Effector memory CD8-positive, alpha-beta T cell (primary cell): ENCODE measurements around the gene SCN10A.

Experiments used
- ATAC-seq: fragments of 150-1000 bp; cut with Tn5 transposase; replicated peaks from 2 replicates; pipeline ENCODE4 v1.10.0; 2021; ENCODE audit warnings: mild to moderate bottlenecking, moderate library complexity
- DNase-seq, 3 experiments: peaks; one replicate each; pipeline ENCODE4 v3.0.0; 2021
- H3K27ac Mint-ChIP-seq, 2 donors: one replicate each; pipeline ENCODE4 v1.8.0; 2022; ENCODE audit warnings: mild to moderate bottlenecking in 2 of 2, mixed read lengths in 2 of 2, moderate library complexity in 2 of 2
- H3K27me3 Mint-ChIP-seq, 2 donors: one replicate each; pipeline ENCODE4 v1.8.0; 2022; ENCODE audit warnings: mixed read lengths in 2 of 2
- H3K36me3 Mint-ChIP-seq: one replicate; pipeline ENCODE4 v1.8.0; 2022; ENCODE audit warnings: mild to moderate bottlenecking, moderate library complexity, mixed read lengths; ENCODE audit not compliant: insufficient read depth
- H3K4me1 Mint-ChIP-seq, 2 donors: one replicate each; pipeline ENCODE4 v1.8.0; 2022; ENCODE audit warnings: low read depth in 2 of 2, mixed read lengths in 2 of 2
- H3K4me3 Mint-ChIP-seq, 2 donors: one replicate each; pipeline ENCODE4 v1.8.0; 2022; ENCODE audit warnings: mild to moderate bottlenecking in 2 of 2, mixed read lengths in 2 of 2, moderate library complexity in 2 of 2
- H3K9me3 Mint-ChIP-seq, 2 donors: one replicate each; pipeline ENCODE4 v1.8.0; 2022; ENCODE audit warnings: mixed read lengths in 2 of 2

The SCN10A gene

DNA sequence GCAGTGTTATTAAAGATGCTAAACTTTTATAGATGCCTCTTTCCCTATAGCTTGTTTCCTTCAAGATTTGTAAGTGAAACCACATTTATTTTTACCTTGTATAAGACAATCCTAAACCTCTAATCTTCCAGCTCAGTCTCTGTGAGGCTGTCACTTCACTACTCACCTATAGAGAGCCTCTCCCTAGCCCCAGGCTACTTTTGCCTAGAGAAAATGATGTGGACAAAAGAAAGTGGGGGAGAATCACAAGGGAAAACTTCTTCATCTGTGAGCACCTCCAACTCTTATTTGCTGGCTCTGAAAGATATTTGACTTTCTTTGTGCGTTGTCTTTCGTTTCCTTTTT lies 91.7 kb downstream of the SCN10A start:
- no peak for DNase-seq
- Mint-ChIP-seq H3K36me3 (peaks cover 3% of the 10 kb centered on the region), H3K9me3 (no peaks in the 10 kb centered on the region), H3K27ac (no peak overlapping the region), H3K4me1 (no peaks in the 10 kb centered on the region), H3K27me3 (peaks cover 47 to 71% of the 10 kb centered on the region in 2 donors), H3K4me3 (no peak overlapping the region)
- ATAC-seq: no peak

DNA sequence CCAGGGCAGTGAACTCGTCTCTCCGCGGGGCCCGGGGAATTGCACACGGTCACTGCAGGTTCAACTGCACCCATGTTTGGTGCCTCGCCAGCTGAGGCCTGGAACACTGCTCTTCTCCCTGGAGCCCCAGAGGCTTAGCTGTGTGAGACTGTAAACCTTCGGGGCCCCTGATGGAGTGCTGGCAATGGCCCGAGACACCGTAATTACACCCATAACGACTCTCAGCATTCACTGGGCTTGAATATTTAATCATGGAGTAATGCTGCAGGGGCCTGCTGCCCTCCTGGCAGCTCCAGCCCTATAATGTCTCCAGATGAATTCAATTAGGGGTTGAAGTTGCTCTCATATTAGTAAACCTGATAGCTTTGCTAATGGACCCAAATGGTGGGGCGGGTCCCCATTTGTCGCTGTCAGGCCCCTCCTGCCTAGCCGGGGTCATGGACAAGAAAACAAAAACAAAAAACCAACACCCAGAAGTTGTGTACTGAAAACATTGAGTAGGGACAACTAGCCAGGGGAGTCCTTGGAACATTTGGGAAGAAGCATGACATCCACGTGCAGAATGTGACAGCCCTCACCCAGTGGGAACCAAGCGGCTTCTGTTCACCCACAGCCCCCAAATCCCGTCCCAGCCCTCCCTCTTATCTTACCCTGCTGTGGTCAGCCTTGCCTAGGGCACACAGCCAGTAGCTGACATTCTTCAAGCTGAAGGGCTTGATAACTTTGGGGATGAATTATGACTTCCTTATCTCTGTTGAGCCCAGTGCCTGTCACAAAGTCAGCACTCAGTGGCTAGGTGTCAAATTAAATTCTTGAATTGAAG lies 92.2 kb downstream of the SCN10A start:
- Mint-ChIP-seq H3K27ac (no peak overlapping the region), H3K4me3 (no peak overlapping the region), H3K9me3 (no peaks in the 10 kb centered on the region), H3K4me1 (no peaks in the 10 kb centered on the region), H3K36me3 (peaks cover 3% of the 10 kb centered on the region), H3K27me3 (peaks cover 43 to 65% of the 10 kb centered on the region in 2 donors)
- ATAC-seq (no peak), DNase-seq (no peak)

DNA sequence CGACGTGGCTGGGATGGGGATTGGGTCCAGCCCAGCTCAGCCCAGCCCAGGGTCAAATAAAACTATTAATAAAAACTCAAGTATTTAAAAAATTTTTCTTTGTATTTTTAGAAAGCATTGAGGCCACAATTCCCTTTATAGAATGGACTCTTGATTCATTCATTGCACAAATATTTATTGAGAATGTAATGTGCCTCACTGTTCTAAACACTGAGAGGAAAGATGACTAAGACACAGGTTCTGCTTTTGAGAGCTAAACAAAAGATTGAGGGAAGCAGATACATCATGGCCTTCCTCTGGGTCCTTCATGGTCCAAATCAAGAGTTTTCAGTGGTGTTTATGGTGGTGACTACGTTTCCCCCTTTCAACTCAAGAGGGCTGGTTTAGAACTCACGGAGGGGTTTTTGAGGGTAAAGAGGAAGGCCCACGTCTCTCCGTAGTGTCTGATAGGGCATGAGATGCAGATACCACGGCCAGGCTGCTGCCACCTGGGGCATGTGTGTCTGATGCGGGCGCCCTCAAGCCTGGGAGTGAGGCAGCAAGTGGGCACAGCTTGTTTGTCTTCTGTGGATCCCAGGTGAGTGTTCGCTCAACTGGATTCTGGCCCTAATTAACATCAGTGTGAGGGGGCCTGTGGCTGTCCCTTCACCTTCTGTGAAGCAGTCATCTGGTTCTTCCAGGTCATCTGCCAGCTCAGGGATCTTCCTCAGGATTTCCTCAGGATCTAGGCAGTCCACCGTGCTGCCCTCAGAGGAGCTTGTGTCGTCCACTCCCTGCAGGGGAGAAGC lies 93.0 kb downstream of the SCN10A start:
- no peak for DNase-seq
- Mint-ChIP-seq H3K4me3 (no peak overlapping the region), H3K27ac (no peak overlapping the region), H3K27me3 (peaks cover 36 to 57% of the 10 kb centered on the region in 2 donors), H3K36me3 (peaks cover 3% of the 10 kb centered on the region), H3K9me3 (no peaks in the 10 kb centered on the region), H3K4me1 (no peaks in the 10 kb centered on the region)
- no peak for ATAC-seq

DNA sequence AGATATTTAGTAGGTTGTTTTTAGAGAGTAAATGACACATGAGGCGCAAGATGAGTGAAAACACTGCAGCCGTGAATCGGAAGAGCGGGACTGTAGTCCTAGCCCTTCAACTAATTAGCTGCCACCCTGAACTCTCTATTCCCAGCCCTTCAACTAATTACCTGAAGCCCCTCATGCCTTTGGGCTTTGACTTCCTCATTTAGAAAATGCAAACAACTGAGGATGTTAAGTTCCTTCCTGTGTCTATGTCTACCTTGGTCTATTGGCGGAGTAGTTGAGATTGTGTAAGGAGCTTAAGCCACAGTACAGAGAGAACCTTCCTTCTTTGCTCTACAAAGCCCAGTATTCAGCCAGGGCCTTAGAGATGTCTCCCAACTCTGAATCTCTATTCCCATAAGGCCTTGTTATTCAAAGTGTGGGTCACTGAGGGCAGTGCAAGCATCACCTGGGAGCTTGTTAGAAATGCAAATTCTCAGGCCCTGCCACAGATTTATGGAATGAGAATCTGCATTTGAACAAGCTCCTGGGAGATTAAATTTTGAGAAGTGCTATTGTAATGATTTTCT lies 94.7 kb downstream of the SCN10A start:
- ATAC-seq (no peak), DNase-seq (no peak)
- Mint-ChIP-seq H3K27ac (no peak overlapping the region), H3K4me3 (no peak overlapping the region), H3K9me3 (no peaks in the 10 kb centered on the region), H3K27me3 (peaks cover 25 to 43% of the 10 kb centered on the region in 2 donors), H3K4me1 (no peaks in the 10 kb centered on the region), H3K36me3 (peaks cover 3% of the 10 kb centered on the region)

DNA sequence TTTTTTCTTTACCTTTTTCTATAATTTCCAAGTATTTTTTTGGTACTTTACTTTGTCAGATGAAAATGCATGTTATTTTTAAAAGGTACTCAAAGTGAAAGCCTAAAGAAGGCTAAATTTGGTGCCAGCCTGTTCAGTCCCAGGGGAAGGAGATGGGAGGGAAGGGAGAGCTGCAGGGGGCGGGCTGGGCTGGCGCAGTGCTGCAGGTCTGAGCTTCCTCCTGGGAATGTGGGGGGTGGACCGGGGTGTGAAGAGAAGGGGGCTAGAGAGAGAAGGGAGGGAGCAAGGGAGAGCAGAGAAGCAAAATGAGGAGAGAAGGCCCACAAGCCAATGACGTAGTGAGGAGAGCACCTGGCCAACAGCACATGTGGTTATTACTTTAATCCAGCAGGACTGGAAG lies 95.6 kb downstream of the SCN10A start:
- no peaks in the 10 kb centered on the region for H3K4me1 Mint-ChIP-seq
- no peak overlapping the region for H3K4me3 Mint-ChIP-seq
- H3K36me3 Mint-ChIP-seq: peaks cover 3% of the 10 kb centered on the region
- H3K9me3 Mint-ChIP-seq: no peaks in the 10 kb centered on the region
- peaks cover 23 to 39% of the 10 kb centered on the region in 2 donors for H3K27me3 Mint-ChIP-seq
- H3K27ac Mint-ChIP-seq: no peak overlapping the region
- no peak for ATAC-seq
- no peak for DNase-seq

DNA sequence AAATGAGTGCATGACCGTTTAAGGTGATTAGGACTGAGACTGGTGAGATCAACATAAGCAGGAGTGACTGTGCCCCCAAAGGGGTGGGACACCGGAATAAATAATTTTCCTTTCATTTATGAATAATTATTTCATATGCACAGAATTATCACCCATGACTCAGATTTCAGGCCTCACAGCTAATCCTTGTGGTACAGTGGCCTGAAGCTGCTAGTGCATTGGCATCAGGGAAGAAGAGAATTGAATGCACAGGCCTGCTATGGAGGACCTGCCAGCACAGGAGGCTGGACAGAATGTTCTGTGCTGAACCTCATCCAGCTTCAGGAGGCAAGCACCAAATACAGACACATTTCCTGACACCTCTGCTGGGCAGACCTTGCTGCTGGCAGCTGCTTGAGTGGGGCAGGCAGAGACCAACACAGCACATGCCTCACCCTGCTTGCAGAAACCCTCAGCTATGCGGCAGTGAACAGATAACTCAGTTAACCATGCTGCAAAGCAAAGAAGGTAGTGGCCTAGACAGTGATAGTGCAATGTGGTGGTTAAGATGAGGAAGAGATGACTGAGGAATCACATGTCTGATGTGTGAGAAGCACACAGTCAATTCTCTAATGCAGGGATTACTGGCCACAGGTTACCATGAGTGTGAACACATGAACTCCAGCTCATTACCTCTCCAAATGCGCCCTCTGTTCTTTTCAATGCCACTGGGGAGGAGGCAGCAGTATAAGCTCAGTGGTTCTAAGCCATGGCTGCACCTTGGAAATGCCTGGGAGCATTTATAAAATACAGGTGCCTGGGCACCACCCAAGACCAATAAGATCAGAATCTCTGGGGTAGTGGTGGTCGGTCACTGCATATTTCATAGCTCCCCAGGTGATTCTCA lies 98.4 kb downstream of the SCN10A start:
- no peaks in the 10 kb centered on the region for H3K9me3 Mint-ChIP-seq

DNA sequence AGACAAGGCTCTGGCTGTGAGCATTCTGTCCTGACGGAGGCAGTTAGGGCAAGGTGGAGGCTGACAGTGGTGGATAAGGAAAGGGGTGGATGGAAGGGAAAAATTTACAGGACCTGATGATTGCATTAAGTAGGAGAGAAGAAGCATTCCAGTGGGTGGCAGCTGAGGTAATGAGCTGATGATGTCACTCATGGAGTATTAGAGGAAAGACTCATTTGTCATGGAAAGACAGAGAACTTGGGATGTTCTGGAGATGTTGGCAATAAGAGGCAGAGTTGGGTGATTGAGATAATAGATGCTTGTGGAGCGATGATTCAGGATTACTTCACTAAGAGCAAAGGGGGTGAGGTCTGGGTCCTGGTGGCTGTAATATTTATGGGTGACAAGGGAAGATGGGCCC lies 102.9 kb downstream of the SCN10A start:
- H3K36me3 Mint-ChIP-seq: no peaks in the 10 kb centered on the region
- H3K4me1 Mint-ChIP-seq: no peaks in the 10 kb centered on the region
- no peak for ATAC-seq
- H3K4me3 Mint-ChIP-seq: no peak overlapping the region
- H3K27me3 Mint-ChIP-seq: peaks cover 22 to 34% of the 10 kb centered on the region in 2 donors
- H3K9me3 Mint-ChIP-seq: no peaks in the 10 kb centered on the region
- DNase-seq: no peak
- no peak overlapping the region for H3K27ac Mint-ChIP-seq

More for the DNA sequence above, 98.4 kb downstream of the SCN10A start:
- Mint-ChIP-seq H3K36me3 (no peaks in the 10 kb centered on the region), H3K4me1 (no peaks in the 10 kb centered on the region), H3K4me3 (no peak overlapping the region), H3K27me3 (peaks cover 17 to 22% of the 10 kb centered on the region in 2 donors), H3K27ac (no peak overlapping the region)
- no peak for ATAC-seq
- DNase-seq: no peak

DNA sequence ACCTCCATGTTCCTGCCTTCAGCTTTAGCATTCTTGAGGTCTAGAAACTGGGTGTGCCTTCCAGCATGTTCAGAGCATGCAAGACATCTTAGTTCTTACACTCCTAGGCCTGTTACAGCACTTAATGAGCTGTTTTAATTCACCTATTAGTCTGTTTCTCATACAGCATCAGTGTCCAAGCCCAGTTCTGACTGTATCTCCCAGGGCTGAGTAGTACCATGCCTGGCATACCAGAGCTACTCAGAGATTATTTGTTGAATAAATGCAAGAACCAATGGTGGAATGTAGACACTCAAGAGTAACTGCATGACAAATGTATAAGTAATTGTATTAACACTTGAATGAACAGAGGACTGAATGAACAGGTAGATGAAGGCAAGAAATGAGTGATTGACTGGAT lies 104.7 kb downstream of the SCN10A start:
- Mint-ChIP-seq H3K27me3 (peaks cover 32 to 34% of the 10 kb centered on the region in 2 donors), H3K9me3 (no peaks in the 10 kb centered on the region), H3K27ac (no peak overlapping the region), H3K4me3 (no peak overlapping the region), H3K4me1 (no peaks in the 10 kb centered on the region), H3K36me3 (no peaks in the 10 kb centered on the region)
- ATAC-seq: no peak
- no peak for DNase-seq

DNA sequence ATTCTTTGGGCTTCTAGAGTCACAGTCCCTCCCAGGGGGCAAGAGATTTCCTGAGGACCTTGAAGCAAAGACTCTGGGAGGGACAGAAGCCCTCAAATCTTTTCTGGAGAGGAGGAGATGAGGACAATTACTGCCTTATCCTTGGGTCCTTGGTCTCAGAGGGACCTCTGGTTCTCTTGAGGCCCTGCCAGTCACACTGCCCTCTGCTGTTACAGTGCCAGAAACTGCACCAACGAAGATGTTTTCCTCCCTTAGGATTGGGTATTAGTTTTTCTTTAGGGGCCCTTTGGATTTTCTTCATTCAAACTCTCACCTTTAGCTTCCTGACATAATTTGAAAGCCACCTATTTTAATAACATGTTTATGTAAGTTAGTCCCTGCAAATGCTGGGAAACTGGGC lies 108.3 kb downstream of the SCN10A start:
- Mint-ChIP-seq H3K4me1 (no peaks in the 10 kb centered on the region), H3K9me3 (no peaks in the 10 kb centered on the region), H3K36me3 (no peaks in the 10 kb centered on the region), H3K27me3 (peaks cover 38 to 39% of the 10 kb centered on the region in 2 donors), H3K27ac (no peak overlapping the region), H3K4me3 (no peak overlapping the region)
- no peak for ATAC-seq
- DNase-seq: no peak

DNA sequence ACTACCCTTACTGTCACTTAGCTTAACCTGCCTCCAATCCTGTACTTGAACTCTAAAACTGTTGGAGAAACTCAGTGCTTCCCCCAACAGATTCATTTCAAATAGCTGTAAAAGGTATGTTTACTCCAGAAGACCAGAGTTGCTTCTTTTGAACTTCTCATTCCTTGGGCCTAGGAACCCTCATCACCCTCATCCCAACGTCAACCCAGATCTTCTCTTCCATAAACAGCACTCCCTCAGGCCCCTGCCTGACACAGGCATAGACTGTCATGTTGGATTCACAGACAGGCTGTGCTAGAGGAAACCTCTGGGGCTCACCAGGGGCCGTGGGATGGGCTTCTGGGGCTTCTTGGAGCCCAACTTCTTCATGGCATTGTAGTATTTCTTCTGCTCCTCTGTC lies 109.1 kb downstream of the SCN10A start:
- Mint-ChIP-seq H3K27ac (no peak overlapping the region), H3K9me3 (no peaks in the 10 kb centered on the region), H3K4me3 (no peak overlapping the region), H3K4me1 (no peaks in the 10 kb centered on the region), H3K36me3 (no peaks in the 10 kb centered on the region), H3K27me3 (peaks cover 38 to 39% of the 10 kb centered on the region in 2 donors)
- ATAC-seq (no peak), DNase-seq (no peak)

DNA sequence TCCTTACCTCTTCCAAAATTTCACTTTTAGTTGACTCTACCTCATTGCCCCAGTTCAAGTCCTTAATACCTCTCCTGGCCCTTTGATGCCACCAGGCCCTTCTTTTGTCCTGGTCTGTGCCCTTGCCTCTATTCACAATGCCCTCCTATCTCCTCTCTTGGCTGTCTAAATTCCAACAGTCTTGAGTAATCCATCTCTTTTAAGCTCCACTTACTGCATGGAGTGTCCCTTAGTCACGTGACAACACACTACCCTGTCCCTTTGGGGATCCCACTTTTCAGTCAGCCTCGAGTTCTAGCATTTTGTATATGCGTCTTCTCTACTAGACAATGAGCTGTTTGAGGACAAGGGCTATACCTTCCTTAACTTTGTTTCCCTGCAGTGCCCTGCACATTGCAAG lies 113.8 kb downstream of the SCN10A start:
- H3K36me3 Mint-ChIP-seq: no peaks in the 10 kb centered on the region
- H3K27me3 Mint-ChIP-seq: peaks cover 19 to 27% of the 10 kb centered on the region in 2 donors
- H3K9me3 Mint-ChIP-seq: no peaks in the 10 kb centered on the region
- H3K27ac Mint-ChIP-seq: no peak overlapping the region
- H3K4me1 Mint-ChIP-seq: no peaks in the 10 kb centered on the region
- DNase-seq (no peak), ATAC-seq (no peak)
- H3K4me3 Mint-ChIP-seq: no peak overlapping the region

DNA sequence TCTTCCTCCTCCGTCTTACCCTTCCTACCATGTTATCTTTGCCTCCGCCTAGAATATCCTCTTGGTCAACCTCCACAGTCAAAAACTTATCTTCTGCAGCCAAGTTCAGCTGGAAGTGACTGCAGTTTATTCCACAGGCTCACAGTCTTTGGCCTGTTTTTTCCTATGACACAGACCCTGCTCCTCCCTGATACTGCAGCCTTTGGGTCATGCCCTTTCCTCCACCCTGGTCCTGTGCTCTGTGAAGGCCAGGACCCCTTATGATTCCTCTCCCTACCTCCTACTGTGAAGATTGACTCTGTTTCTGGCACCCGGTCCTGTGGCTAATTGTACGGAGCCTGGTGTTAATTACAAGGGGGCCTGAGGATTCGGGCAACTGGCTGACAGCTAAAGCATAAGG lies 117.3 kb downstream of the SCN10A start:
- DNase-seq (no peak), ATAC-seq (no peak)
- no peaks in the 10 kb centered on the region for H3K4me1 Mint-ChIP-seq
- no peaks in the 10 kb centered on the region for H3K36me3 Mint-ChIP-seq
- H3K27ac Mint-ChIP-seq: no peak overlapping the region
- H3K27me3 Mint-ChIP-seq: peaks cover 17 to 24% of the 10 kb centered on the region in 2 donors
- peaks cover 0 to 2% of the 10 kb centered on the region in 2 donors for H3K9me3 Mint-ChIP-seq
- H3K4me3 Mint-ChIP-seq: no peak overlapping the region

DNA sequence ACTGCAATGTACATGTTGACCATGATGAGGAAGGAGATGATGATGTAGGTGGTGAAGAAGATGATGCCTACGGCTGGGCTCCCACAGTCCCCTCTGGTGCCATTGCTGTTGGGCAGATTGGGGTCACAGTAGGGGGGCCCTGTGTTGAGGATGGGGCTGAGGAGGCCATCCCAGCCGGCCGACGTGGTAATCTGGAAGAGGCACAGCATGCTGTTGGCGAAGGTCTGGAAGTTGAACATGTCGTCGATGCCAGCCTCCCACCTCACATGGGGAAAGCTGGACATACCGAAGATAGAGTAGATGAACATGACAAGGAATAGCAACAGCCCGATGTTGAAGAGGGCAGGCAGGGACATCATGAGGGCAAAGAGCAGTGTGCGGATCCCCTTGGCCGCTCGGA lies 118.0 kb downstream of the SCN10A start:
- Mint-ChIP-seq H3K9me3 (peaks cover 0 to 2% of the 10 kb centered on the region in 2 donors), H3K27me3 (peaks cover 17 to 24% of the 10 kb centered on the region in 2 donors), H3K4me3 (no peak overlapping the region), H3K36me3 (no peaks in the 10 kb centered on the region), H3K4me1 (no peaks in the 10 kb centered on the region), H3K27ac (no peak overlapping the region)
- ATAC-seq (no peak), DNase-seq (no peak)
